HepG2 (cell line): Measurements from ENCODE around the gene CACNA2D3. TPM values are rescaled to one million over a fixed set of nuclear protein-coding genes. Genes with fewer than 3 reads are reported as not detected.

Experiments used
- ATAC-seq: fragments of 200-7000 bp; cut with Tn5 transposase; 3 replicates; pipeline ENCODE4 v1.9.1; 2020; ENCODE audit warnings: mild to moderate bottlenecking, moderate library complexity
- BruUV-seq: library from RNA; stranded (reverse); fragments of 400-500 nt; replicated peaks from 2 replicates; lab custom pipeline; 2021; lab: Mats Ljungman, UMichigan
- CTCF ChIA-PET: fragments of 300-600 bp; formaldehyde crosslinking; extraction: SDS; loops from one replicate; lab custom pipeline; 2021; ENCODE audit warnings: low total read pairs, inconsistent platforms, low intra/inter-chr PET ratio; lab: Yijun Ruan, JAX
- POLR2A ChIA-PET: fragments of 350-600 bp; sonication (Branson Sonifier 250); formaldehyde crosslinking; loops from one replicate; lab custom pipeline; 2020; ENCODE audit warnings: antibody characterized with exemption, inconsistent platforms; lab: Yijun Ruan, JAX
- DNase-seq: peaks from one replicate; pipeline ENCODE4 v3.0.0-alpha.2; 2015; ENCODE audit warnings: low spot score
- FAIRE-seq: peaks from 3 replicates; lab custom pipeline; 2011; peaks lifted over from hg19 to GRCh38; lab: Jason Lieb, UNC
- H2AFZ ChIP-seq: one replicate; pipeline ENCODE4 v1.6.1; 2011; ENCODE audit warnings: low read length, inconsistent platforms
- H3K27ac ChIP-seq: fragments of 300-600 bp; 3 replicates; pipeline ENCODE4 v1.8.0; 2011; ENCODE audit warnings: mixed run types, mild to moderate bottlenecking, mixed read lengths, low read length, inconsistent platforms; ENCODE audit not compliant: insufficient read depth; ENCODE audit errors: extremely low read length
- H3K27me3 ChIP-seq, 2 experiments: fragments of 200-600 bp in 1 of 2; 2 replicates in 1 of 2; 3 replicates in 1 of 2; pipeline versions ENCODE4 v1.6.0 to v1.8.0; 2011; ENCODE audit warnings: low read length in 2 of 2, mild to moderate bottlenecking in 2 of 2, moderate library complexity in 2 of 2, inconsistent platforms in 1 of 2; ENCODE audit not compliant: insufficient read depth in 2 of 2, control insufficient read depth in 1 of 2
- H3K36me3 ChIP-seq, 2 experiments: fragments of 200-600 bp in 1 of 2; replicated peaks in 1 of 2; 2 replicates in 1 of 2; 3 replicates in 1 of 2; pipeline versions ENCODE4 v1.5.1 to v1.8.0; 2011; ENCODE audit warnings: low read length in 2 of 2, inconsistent platforms in 1 of 2; ENCODE audit not compliant: insufficient read depth in 2 of 2, control insufficient read depth in 1 of 2
- H3K4me1 ChIP-seq: 2 replicates; pipeline ENCODE4 v1.5.1; 2012; ENCODE audit warnings: low read length, inconsistent platforms; ENCODE audit not compliant: insufficient read depth
- H3K4me2 ChIP-seq: 2 replicates; pipeline ENCODE4 v1.6.0; 2011; ENCODE audit warnings: low read depth, low read length, inconsistent platforms
- H3K4me3 ChIP-seq, 3 experiments: fragments of 200-600 bp in 1 of 3; sonication (generic), shearing (Covaris generic) in 1 of 3; replicated peaks in 1 of 3; 2 replicates each; pipeline ENCODE4 v1.5.1; 2011 to 2016; ENCODE audit warnings: low read length in 3 of 3, inconsistent platforms in 2 of 3, low read depth in 2 of 3, mild to moderate bottlenecking in 2 of 3, control low read depth in 1 of 3, mixed read lengths in 1 of 3; ENCODE audit not compliant: insufficient read depth in 1 of 3
- H3K79me2 ChIP-seq: one replicate; pipeline ENCODE4 v1.6.1; 2011; ENCODE audit warnings: low read length, inconsistent platforms; ENCODE audit not compliant: insufficient read depth
- H3K9ac ChIP-seq: 2 replicates; pipeline ENCODE4 v1.6.0; 2011; ENCODE audit warnings: mild to moderate bottlenecking, low read depth, low read length, inconsistent platforms; ENCODE audit not compliant: insufficient read depth
- H3K9me3 ChIP-seq: 2 replicates; pipeline ENCODE4 v1.5.1; 2012; ENCODE audit warnings: mild to moderate bottlenecking, low read length
- H4K20me1 ChIP-seq: 2 replicates; pipeline ENCODE4 v1.6.0; 2011; ENCODE audit warnings: inconsistent platforms, mild to moderate bottlenecking, low read length, moderate library complexity; ENCODE audit not compliant: insufficient read depth
- GLI4 ChIP-seq: sonication (generic); formaldehyde crosslinking; IDR thresholded peaks from 2 replicates; pipeline ENCODE4 v1.5.1; 2020; ENCODE audit warnings: missing genetic modification reagents, mild to moderate bottlenecking, moderate library complexity, borderline replicate concordance
- MTF2 ChIP-seq: sonication (generic); formaldehyde crosslinking; IDR thresholded peaks from 2 replicates; pipeline ENCODE4 v1.5.0; 2020; ENCODE audit warnings: missing genetic modification reagents, borderline replicate concordance
- PHF8 ChIP-seq: sonication (generic); formaldehyde crosslinking; IDR thresholded peaks from 2 replicates; pipeline ENCODE4 v1.5.0; 2020; ENCODE audit warnings: missing genetic modification reagents
- SMAD3 ChIP-seq: sonication (generic); formaldehyde crosslinking; IDR thresholded peaks from 2 replicates; pipeline ENCODE4 v1.4.0; 2020; ENCODE audit warnings: missing genetic modification reagents
- ZBTB42 ChIP-seq: sonication (generic); formaldehyde crosslinking; IDR thresholded peaks from 2 replicates; pipeline ENCODE4 v1.5.0; 2020; ENCODE audit warnings: mild to moderate bottlenecking, missing genetic modification reagents
- ZBTB44 ChIP-seq: sonication (generic); formaldehyde crosslinking; IDR thresholded peaks from 2 replicates; pipeline ENCODE4 v1.4.0; 2020; ENCODE audit warnings: missing genetic modification reagents
- ZNF251 ChIP-seq: sonication (generic); formaldehyde crosslinking; IDR thresholded peaks from 2 replicates; pipeline ENCODE4 v1.9.0; 2021; ENCODE audit warnings: mild to moderate bottlenecking, missing genetic modification reagents
- ZNF383 ChIP-seq: sonication (generic); formaldehyde crosslinking; IDR thresholded peaks from 2 replicates; pipeline ENCODE4 v1.4.0; 2020; ENCODE audit warnings: missing genetic modification reagents, mild to moderate bottlenecking, borderline replicate concordance
- ZNF704 ChIP-seq: sonication (generic); formaldehyde crosslinking; IDR thresholded peaks from 2 replicates; pipeline ENCODE4 v1.8.1; 2023; ENCODE audit warnings: mild to moderate bottlenecking, inconsistent platforms, moderate library complexity, missing genetic modification reagents, borderline replicate concordance
- ZNF777 ChIP-seq: sonication (generic); formaldehyde crosslinking; IDR thresholded peaks from 2 replicates; pipeline ENCODE4 v1.4.0; 2020; ENCODE audit warnings: missing genetic modification reagents
- WGBS: methylation state at CpG from one replicate; pipeline ENCODE4 v1.1.6; 2017; ENCODE audit warnings: low lambda C conversion rate; 5-methylcytosine and 5-hydroxymethylcytosine counted together
- in situ Hi-C: cut with HindIII; loops from 2 replicates; pipeline ENCODE4 v1.10.0; 2017; ENCODE audit warnings: low pct_unique_long_range_greater_than_20kb; ENCODE audit not compliant: extremely low pct_ligation_motif_present
- intact Hi-C: fragments of 100-400 bp; cut with micrococcal nuclease; formaldehyde crosslinking; loops from one replicate; pipeline ENCODE4 v1.10.0; 2022; ENCODE audit not compliant: unreplicated experiment
- polyA plus RNA-seq, 8 experiments: library from polyadenylated mRNA; depleted of rRNA in 3 of 8; stranded (reverse) in 7 of 8; unstranded in 1 of 8; fragments of >200 nt; fragmentation: Illumina TruSeq in 4 of 8; extraction: Trizol in 4 of 8; gene quantifications; 2 replicates each; pipeline versions ENCODE4 v1.2.1 to v1.2.3, GENCODE V29; 2011 to 2016; ENCODE audit warnings: low read depth in 4 of 8, missing spikeins in 1 of 8, mixed read lengths in 1 of 8; ENCODE audit not compliant: insufficient read depth in 1 of 8
- total RNA-seq, 5 experiments: library from RNA; depleted of rRNA; stranded (reverse); fragments of >200 nt; fragmentation: Illumina TruSeq; extraction: Trizol; gene quantifications; 2 replicates each; pipeline ENCODE4 v1.2.3, GENCODE V29; 2016; ENCODE audit warnings: low read depth in 1 of 5
- TF ChIP-seq, protein P1 (sequence below): fragments of 450-650 bp; IDR thresholded peaks from 2 replicates; pipeline ENCODE4 v1.6.1; 2017; ENCODE audit warnings: mild to moderate bottlenecking
- TF ChIP-seq, protein P2 (sequence below): sonication (generic); formaldehyde crosslinking; IDR thresholded peaks from 2 replicates; pipeline ENCODE4 v1.4.0; 2020; ENCODE audit warnings: mild to moderate bottlenecking, missing genetic modification reagents, borderline replicate concordance

CACNA2D3 gene
- total and polyA plus RNA-seq, 2 of the 13 experiments (the other 11 are each of a cell fraction or from before 2014, with no cell fraction given) = not detected

GRCh38 chr3:54094926-54095325 is 27.4 kb upstream of the CACNA2D3 start (continued):
- TF ChIP-seq, protein P1, sequence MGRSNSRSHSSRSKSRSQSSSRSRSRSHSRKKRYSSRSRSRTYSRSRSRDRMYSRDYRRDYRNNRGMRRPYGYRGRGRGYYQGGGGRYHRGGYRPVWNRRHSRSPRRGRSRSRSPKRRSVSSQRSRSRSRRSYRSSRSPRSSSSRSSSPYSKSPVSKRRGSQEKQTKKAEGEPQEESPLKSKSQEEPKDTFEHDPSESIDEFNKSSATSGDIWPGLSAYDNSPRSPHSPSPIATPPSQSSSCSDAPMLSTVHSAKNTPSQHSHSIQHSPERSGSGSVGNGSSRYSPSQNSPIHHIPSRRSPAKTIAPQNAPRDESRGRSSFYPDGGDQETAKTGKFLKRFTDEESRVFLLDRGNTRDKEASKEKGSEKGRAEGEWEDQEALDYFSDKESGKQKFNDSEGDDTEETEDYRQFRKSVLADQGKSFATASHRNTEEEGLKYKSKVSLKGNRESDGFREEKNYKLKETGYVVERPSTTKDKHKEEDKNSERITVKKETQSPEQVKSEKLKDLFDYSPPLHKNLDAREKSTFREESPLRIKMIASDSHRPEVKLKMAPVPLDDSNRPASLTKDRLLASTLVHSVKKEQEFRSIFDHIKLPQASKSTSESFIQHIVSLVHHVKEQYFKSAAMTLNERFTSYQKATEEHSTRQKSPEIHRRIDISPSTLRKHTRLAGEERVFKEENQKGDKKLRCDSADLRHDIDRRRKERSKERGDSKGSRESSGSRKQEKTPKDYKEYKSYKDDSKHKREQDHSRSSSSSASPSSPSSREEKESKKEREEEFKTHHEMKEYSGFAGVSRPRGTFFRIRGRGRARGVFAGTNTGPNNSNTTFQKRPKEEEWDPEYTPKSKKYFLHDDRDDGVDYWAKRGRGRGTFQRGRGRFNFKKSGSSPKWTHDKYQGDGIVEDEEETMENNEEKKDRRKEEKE = no peak
- no peak for TF ChIP-seq ZNF383 (CRISPR knock-in tag)

- DNase-seq = no peak
- Histone ChIP-seq H3K27ac (no peak overlapping the region), H3K79me2 (no peaks in the 10 kb centered on the region), H4K20me1 (no peaks in the 10 kb centered on the region), H3K9me3 (no peaks in the 10 kb centered on the region), H3K4me1 (no peaks in the 10 kb centered on the region), H3K9ac (no peak overlapping the region), H3K4me2 (no peak overlapping the region), H3K36me3 (no peaks in the 10 kb centered on the region), H2AFZ (no peak overlapping the region), H3K4me3 (no peak overlapping the region), H3K27me3 (no peaks in the 10 kb centered on the region)
- 0% methylated on average over 1 of the region's 1 CpG for WGBS
- intact Hi-C loops (no loop called here), in situ Hi-C loops (no loop called here)
- no peak for ATAC-seq
- ChIA-PET CTCF (no interaction called here), POLR2A (no interaction called here)
- BruUV-seq = no TSS peak
- no peak for FAIRE-seq
- TF ChIP-seq, protein P2, sequence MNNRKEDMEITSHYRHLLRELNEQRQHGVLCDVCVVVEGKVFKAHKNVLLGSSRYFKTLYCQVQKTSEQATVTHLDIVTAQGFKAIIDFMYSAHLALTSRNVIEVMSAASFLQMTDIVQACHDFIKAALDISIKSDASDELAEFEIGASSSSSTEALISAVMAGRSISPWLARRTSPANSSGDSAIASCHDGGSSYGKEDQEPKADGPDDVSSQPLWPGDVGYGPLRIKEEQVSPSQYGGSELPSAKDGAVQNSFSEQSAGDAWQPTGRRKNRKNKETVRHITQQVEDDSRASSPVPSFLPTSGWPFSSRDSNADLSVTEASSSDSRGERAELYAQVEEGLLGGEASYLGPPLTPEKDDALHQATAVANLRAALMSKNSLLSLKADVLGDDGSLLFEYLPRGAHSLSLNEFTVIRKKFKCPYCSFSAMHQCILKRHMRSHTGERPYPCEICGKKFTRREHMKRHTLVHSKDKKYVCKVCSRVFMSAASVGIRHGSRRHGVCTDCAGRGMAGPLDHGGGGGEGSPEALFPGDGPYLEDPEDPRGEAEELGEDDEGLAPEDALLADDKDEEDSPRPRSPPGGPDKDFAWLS (CRISPR knock-in tag) = no peak
- TF ChIP-seq ZNF704 (CRISPR knock-in tag) (no peak), MTF2 (CRISPR knock-in tag) (no peak), ZBTB42 (CRISPR knock-in tag) (no peak), ZNF251 (CRISPR knock-in tag) (no peak), SMAD3 (CRISPR knock-in tag) (no peak), ZBTB44 (CRISPR knock-in tag) (no peak), ZNF777 (CRISPR knock-in tag) (no peak), GLI4 (CRISPR knock-in tag) (no peak), PHF8 (CRISPR knock-in tag) (no peak)
- TF ChIP-seq, protein P1 = no peak
Measured at GRCh38 chr3:54099381-54099780, 23.0 kb upstream of the CACNA2D3 start.
